ENCODE results near the gene CPNE4. TPM values are rescaled to one million over a fixed set of nuclear protein-coding genes. Genes with fewer than 3 reads are reported as not detected.

CPNE4 gene
- 1 to 10 TPM in 1 of 4 donors, under 1 TPM in 1, not detected in 2; 0.66 to 4.8 TPM for polyA plus RNA-seq
- long read RNA-seq, donor 1, result 0 reads
- long read RNA-seq, donor 2, partial matches to known transcripts, result 0 of 1 reads
- long read RNA-seq, donor 2, other reads (novel, unspliced or antisense), result 0 of 1 reads
- long read RNA-seq, donor 3, result 0 reads
- long read RNA-seq, donor 4, result 0 reads
- long read RNA-seq, donor 5, result 0 reads
- long read RNA-seq, donor 6, full-length matches to known transcripts, result 1 of 1 reads
- long read RNA-seq, donor 6, partial matches to known transcripts, result 0 of 1 reads
- long read RNA-seq, donor 6, other reads (novel, unspliced or antisense), result 0 of 1 reads
- long read RNA-seq, donor 7, result 0 reads
- long read RNA-seq, donor 8, result 0 reads
- long read RNA-seq, donor 9, result 0 reads
- long read RNA-seq, donor 10, partial matches to known transcripts, result 0 of 1 reads
- long read RNA-seq, donor 10, other reads (novel, unspliced or antisense), result 0 of 1 reads

GRCh38 chr3:132034486-132035464 lies at the start of gene CPNE4:
TSS of gene CPNE4 (minus strand) at chr3:132035014.
- FAIRE-seq (no peak), DNase-seq (peak; percentile 62 to 83)
- Histone ChIP-seq H3K27ac (ENCODE audit: low read depth in 1 of 3, low read length in 2 of 3) (no peak within 1 kb of the TSS), H3K4me3 (ENCODE audit: low read depth in 1 of 3, low read length in 3 of 3) (no peak within 1 kb of the TSS), H3K4me1 (ENCODE audit: control insufficient read depth in 3 of 3, insufficient read depth in 2 of 3, low read depth in 1 of 3, low read length in 2 of 3) (no peaks in the 10 kb centered on the region), H3K27me3 (ENCODE audit: control insufficient read depth in 3 of 3, insufficient read depth in 3 of 3, low read length in 3 of 3) (peaks cover 0 to 34% (median 20%) of the 10 kb centered on the region in 3 donors), H3K9me3 (ENCODE audit: control insufficient read depth in 2 of 2, insufficient read depth in 1 of 2, low read depth in 1 of 2, low read length in 1 of 2) (no peaks in the 10 kb centered on the region), H3K36me3 (ENCODE audit: control insufficient read depth in 3 of 3, insufficient read depth in 2 of 3, low read depth in 1 of 3, low read length in 3 of 3) (no peaks in the 10 kb centered on the region)
- WGBS, 3 donors, result 5 to 8% (median 7%) methylated on average over 49 of the region's 49 CpGs

DNA sequence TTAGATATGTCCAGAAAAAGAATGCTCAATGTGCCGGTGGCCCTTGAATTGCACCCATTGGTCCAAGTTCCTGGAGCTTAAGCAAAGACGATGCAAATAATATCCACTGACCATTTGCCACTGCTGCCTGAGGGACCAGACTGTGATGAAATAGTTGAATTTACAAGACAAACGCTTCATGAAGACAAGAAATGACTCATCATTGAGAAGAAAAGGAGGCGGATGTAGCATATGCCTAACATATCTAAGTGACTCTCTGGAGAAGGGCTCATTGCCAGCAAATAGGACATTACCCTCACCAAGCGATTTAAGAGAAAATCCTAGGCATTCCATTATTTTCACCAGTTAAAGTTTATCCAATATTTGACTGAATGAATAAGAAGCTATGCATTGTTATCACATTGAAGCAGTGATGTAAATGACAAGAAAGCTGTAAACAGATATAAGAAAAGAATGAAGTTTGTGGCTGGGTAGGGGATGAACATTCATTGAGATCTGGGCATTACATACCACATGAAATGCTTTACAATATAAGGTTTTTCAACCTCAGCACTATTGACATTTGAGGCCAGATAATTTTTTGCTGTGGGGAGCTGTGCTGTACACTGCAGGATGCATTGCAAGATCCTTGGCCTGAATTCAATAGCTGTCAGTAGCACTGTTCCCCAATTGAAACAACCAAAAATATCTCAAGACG lies 48.9 kb upstream of the CPNE4 start:
- Histone ChIP-seq H3K36me3 (ENCODE audit: control insufficient read depth in 3 of 3, insufficient read depth in 2 of 3, low read depth in 1 of 3, low read length in 3 of 3) (no peaks in the 10 kb centered on the region), H3K4me3 (ENCODE audit: low read depth in 1 of 3, low read length in 3 of 3) (no peak overlapping the region), H3K4me1 (ENCODE audit: control insufficient read depth in 3 of 3, insufficient read depth in 2 of 3, low read depth in 1 of 3, low read length in 2 of 3) (no peaks in the 10 kb centered on the region), H3K27me3 (ENCODE audit: control insufficient read depth in 3 of 3, insufficient read depth in 3 of 3, low read length in 3 of 3) (no peaks in the 10 kb centered on the region), H3K9me3 (ENCODE audit: control insufficient read depth in 2 of 2, insufficient read depth in 1 of 2, low read depth in 1 of 2, low read length in 1 of 2) (no peaks in the 10 kb centered on the region), H3K27ac (ENCODE audit: low read depth in 1 of 3, low read length in 2 of 3) (no peak overlapping the region)
- DNase-seq (no peak), FAIRE-seq (no peak)
- WGBS, 3 donors, result 55 to 70% (median 56%) methylated on average over 6 of the region's 6 CpGs

- no peak overlapping the region for H3K27ac ChIP-seq (ENCODE audit: low read depth in 1 of 3, low read length in 2 of 3)
- H3K4me3 ChIP-seq (ENCODE audit: low read depth in 1 of 3, low read length in 3 of 3), result no peak overlapping the region
- no peaks in the 10 kb centered on the region for H3K36me3 ChIP-seq (ENCODE audit: control insufficient read depth in 3 of 3, insufficient read depth in 2 of 3, low read depth in 1 of 3, low read length in 3 of 3)
- DNase-seq (no peak), FAIRE-seq (no peak)
- no peaks in the 10 kb centered on the region for H3K4me1 ChIP-seq (ENCODE audit: control insufficient read depth in 3 of 3, insufficient read depth in 2 of 3, low read depth in 1 of 3, low read length in 2 of 3)
- H3K27me3 ChIP-seq (ENCODE audit: control insufficient read depth in 3 of 3, insufficient read depth in 3 of 3, low read length in 3 of 3), result no peaks in the 10 kb centered on the region
- 51 to 74% (median 63%) methylated on average over 3 of the region's 3 CpGs for WGBS, 3 donors
- no peaks in the 10 kb centered on the region for H3K9me3 ChIP-seq (ENCODE audit: control insufficient read depth in 2 of 2, insufficient read depth in 1 of 2, low read depth in 1 of 2, low read length in 1 of 2)
Measured at GRCh38 chr3:132083159-132083558, 48.3 kb upstream of the CPNE4 start.

- Histone ChIP-seq H3K27ac (ENCODE audit: low read depth in 1 of 3, low read length in 2 of 3) (no peak overlapping the region), H3K4me1 (ENCODE audit: control insufficient read depth in 3 of 3, insufficient read depth in 2 of 3, low read depth in 1 of 3, low read length in 2 of 3) (no peaks in the 10 kb centered on the region), H3K36me3 (ENCODE audit: control insufficient read depth in 3 of 3, insufficient read depth in 2 of 3, low read depth in 1 of 3, low read length in 3 of 3) (no peaks in the 10 kb centered on the region), H3K9me3 (ENCODE audit: control insufficient read depth in 2 of 2, insufficient read depth in 1 of 2, low read depth in 1 of 2, low read length in 1 of 2) (no peaks in the 10 kb centered on the region), H3K4me3 (ENCODE audit: low read depth in 1 of 3, low read length in 3 of 3) (no peak overlapping the region), H3K27me3 (ENCODE audit: control insufficient read depth in 3 of 3, insufficient read depth in 3 of 3, low read length in 3 of 3) (no peaks in the 10 kb centered on the region)
- DNase-seq (no peak), FAIRE-seq (no peak)
- WGBS, 3 donors, result 27 to 59% (median 49%) methylated on average over 1 of the region's 1 CpG
Measured at GRCh38 chr3:132079147-132079546, 44.3 kb upstream of the CPNE4 start.

DNA sequence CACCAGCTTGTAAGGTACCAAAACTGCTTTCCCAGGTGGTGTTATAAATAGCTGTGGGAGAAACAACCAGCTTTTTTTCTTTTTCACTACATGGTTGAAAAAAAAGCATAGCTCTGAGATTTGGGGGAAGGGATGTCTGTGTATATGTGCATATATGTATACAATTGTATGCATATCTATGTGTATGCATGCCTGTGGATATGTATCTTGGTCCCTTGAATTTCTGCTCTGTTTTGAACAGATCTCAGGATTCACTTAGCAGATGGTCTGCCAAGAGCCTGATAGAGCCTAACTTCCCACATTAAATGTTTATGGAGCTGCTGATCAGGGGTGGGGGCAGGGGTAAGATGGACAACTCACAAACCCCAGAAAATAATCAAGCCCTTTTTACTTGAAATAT lies 39.0 kb upstream of the CPNE4 start:
- Histone ChIP-seq H3K9me3 (ENCODE audit: control insufficient read depth in 2 of 2, insufficient read depth in 1 of 2, low read depth in 1 of 2, low read length in 1 of 2) (no peaks in the 10 kb centered on the region), H3K27me3 (ENCODE audit: control insufficient read depth in 3 of 3, insufficient read depth in 3 of 3, low read length in 3 of 3) (no peaks in the 10 kb centered on the region), H3K27ac (ENCODE audit: low read depth in 1 of 3, low read length in 2 of 3) (no peak overlapping the region), H3K4me1 (ENCODE audit: control insufficient read depth in 3 of 3, insufficient read depth in 2 of 3, low read depth in 1 of 3, low read length in 2 of 3) (no peaks in the 10 kb centered on the region), H3K4me3 (ENCODE audit: low read depth in 1 of 3, low read length in 3 of 3) (no peak overlapping the region), H3K36me3 (ENCODE audit: control insufficient read depth in 3 of 3, insufficient read depth in 2 of 3, low read depth in 1 of 3, low read length in 3 of 3) (no peaks in the 10 kb centered on the region)
- no peak for FAIRE-seq
- no peak for DNase-seq

- Histone ChIP-seq H3K9me3 (ENCODE audit: control insufficient read depth in 2 of 2, insufficient read depth in 1 of 2, low read depth in 1 of 2, low read length in 1 of 2) (no peaks in the 10 kb centered on the region), H3K4me3 (ENCODE audit: low read depth in 1 of 3, low read length in 3 of 3) (no peak overlapping the region), H3K36me3 (ENCODE audit: control insufficient read depth in 3 of 3, insufficient read depth in 2 of 3, low read depth in 1 of 3, low read length in 3 of 3) (no peaks in the 10 kb centered on the region), H3K27ac (ENCODE audit: low read depth in 1 of 3, low read length in 2 of 3) (no peak overlapping the region), H3K4me1 (ENCODE audit: control insufficient read depth in 3 of 3, insufficient read depth in 2 of 3, low read depth in 1 of 3, low read length in 2 of 3) (no peaks in the 10 kb centered on the region), H3K27me3 (ENCODE audit: control insufficient read depth in 3 of 3, insufficient read depth in 3 of 3, low read length in 3 of 3) (no peaks in the 10 kb centered on the region)
- DNase-seq, result no peak
- FAIRE-seq, result no peak
Measured at GRCh38 chr3:132071043-132071442, 36.2 kb upstream of the CPNE4 start.

DNA sequence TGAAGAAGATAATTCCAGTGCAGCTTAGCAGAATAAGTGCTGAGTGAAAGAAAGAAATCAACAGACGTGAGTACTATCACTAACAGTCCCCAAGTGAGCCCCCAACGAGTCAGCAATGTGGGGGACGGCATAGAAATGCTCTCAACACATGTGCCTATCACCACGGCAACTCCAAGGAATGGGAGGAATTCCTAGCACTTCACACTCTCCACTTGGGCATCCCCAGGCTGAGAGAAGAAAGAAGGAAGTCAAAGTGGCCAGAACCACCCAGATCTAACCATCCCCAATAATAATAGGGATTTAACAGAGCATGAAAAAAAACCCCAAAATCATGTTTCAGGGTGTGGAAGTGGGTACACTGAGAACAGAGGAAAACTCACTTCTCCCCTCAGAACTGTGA lies 29.3 kb upstream of the CPNE4 start:
- Histone ChIP-seq H3K9me3 (ENCODE audit: control insufficient read depth in 2 of 2, insufficient read depth in 1 of 2, low read depth in 1 of 2, low read length in 1 of 2) (no peaks in the 10 kb centered on the region), H3K4me3 (ENCODE audit: low read depth in 1 of 3, low read length in 3 of 3) (no peak overlapping the region), H3K27me3 (ENCODE audit: control insufficient read depth in 3 of 3, insufficient read depth in 3 of 3, low read length in 3 of 3) (no peaks in the 10 kb centered on the region), H3K36me3 (ENCODE audit: control insufficient read depth in 3 of 3, insufficient read depth in 2 of 3, low read depth in 1 of 3, low read length in 3 of 3) (no peaks in the 10 kb centered on the region), H3K27ac (ENCODE audit: low read depth in 1 of 3, low read length in 2 of 3) (no peak overlapping the region), H3K4me1 (ENCODE audit: control insufficient read depth in 3 of 3, insufficient read depth in 2 of 3, low read depth in 1 of 3, low read length in 2 of 3) (no peaks in the 10 kb centered on the region)
- no peak for FAIRE-seq
- DNase-seq, result no peak
- 11% methylated on average over 4 of the region's 4 CpGs for WGBS, 3 donors

DNA sequence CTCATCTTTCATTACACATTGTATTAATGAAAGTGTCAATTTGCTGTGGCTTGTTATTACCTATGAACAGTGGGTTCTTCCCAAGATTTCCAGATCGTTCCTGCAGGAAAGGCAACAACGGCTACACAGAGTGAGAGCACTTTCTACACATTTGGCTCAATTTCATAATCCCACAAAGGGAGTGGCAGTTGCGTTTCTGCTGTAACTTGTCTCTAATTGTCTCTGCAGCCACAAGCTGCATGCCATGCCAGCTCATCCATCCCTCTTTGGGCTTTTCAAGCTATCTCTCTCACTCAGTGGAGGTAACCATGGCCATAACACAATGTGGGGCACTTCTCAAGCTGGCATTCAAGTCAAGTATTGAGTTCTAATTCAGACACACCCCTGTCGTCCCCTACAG lies 27.7 kb upstream of the CPNE4 start:
- Histone ChIP-seq H3K27ac (ENCODE audit: low read depth in 1 of 3, low read length in 2 of 3) (no peak overlapping the region), H3K36me3 (ENCODE audit: control insufficient read depth in 3 of 3, insufficient read depth in 2 of 3, low read depth in 1 of 3, low read length in 3 of 3) (no peaks in the 10 kb centered on the region), H3K4me1 (ENCODE audit: control insufficient read depth in 3 of 3, insufficient read depth in 2 of 3, low read depth in 1 of 3, low read length in 2 of 3) (no peaks in the 10 kb centered on the region), H3K9me3 (ENCODE audit: control insufficient read depth in 2 of 2, insufficient read depth in 1 of 2, low read depth in 1 of 2, low read length in 1 of 2) (no peaks in the 10 kb centered on the region), H3K4me3 (ENCODE audit: low read depth in 1 of 3, low read length in 3 of 3) (no peak overlapping the region), H3K27me3 (ENCODE audit: control insufficient read depth in 3 of 3, insufficient read depth in 3 of 3, low read length in 3 of 3) (no peaks in the 10 kb centered on the region)
- DNase-seq (no peak), FAIRE-seq (no peak)
- WGBS, 3 donors, result 81 to 89% (median 84%) methylated on average over 4 of the region's 4 CpGs

Data from small intestine (tissue), 16 donors.